GM23248 (cell line): ENCODE data around the gene CFAP299. TPM values are rescaled to one million over a fixed set of nuclear protein-coding genes. Genes with fewer than 3 reads are reported as not detected.

Source experiments
- DNase-seq: peaks from one replicate; pipeline ENCODE4 v3.0.0-alpha.2; 2015
- H2AFZ ChIP-seq: fragments of 200-600 bp; sonication (generic); 2 replicates; pipeline ENCODE4 v1.6.1; 2016; ENCODE audit warnings: antibody characterized with exemption
- H3F3A ChIP-seq: fragments of 200-600 bp; sonication (generic); 2 replicates; pipeline ENCODE4 v1.6.1; 2016; ENCODE audit warnings: mild to moderate bottlenecking, antibody characterized with exemption, mixed run types; ENCODE audit not compliant: insufficient read depth
- H3K27ac ChIP-seq: fragments of 200-600 bp; sonication (generic); 2 replicates; pipeline ENCODE4 v1.5.1; 2016; ENCODE audit warnings: mild to moderate bottlenecking
- H3K27me3 ChIP-seq: fragments of 200-600 bp; sonication (generic); replicated peaks from 2 replicates; pipeline ENCODE4 v1.6.1; 2016; ENCODE audit warnings: mild to moderate bottlenecking; ENCODE audit not compliant: insufficient read depth
- H3K36me3 ChIP-seq: fragments of 200-600 bp; sonication (generic); 2 replicates; pipeline ENCODE4 v1.6.1; 2016; ENCODE audit warnings: low read depth, mild to moderate bottlenecking
- H3K4me1 ChIP-seq: fragments of 200-600 bp; sonication (generic); 2 replicates; pipeline ENCODE4 v1.6.1; 2016; ENCODE audit warnings: mild to moderate bottlenecking; ENCODE audit not compliant: insufficient read depth
- H3K4me2 ChIP-seq: fragments of 200-600 bp; sonication (generic); one replicate; pipeline ENCODE4 v1.6.1; 2016; ENCODE audit warnings: mild to moderate bottlenecking; ENCODE audit not compliant: unreplicated experiment
- H3K4me3 ChIP-seq: fragments of 200-600 bp; sonication (generic); 2 replicates; pipeline ENCODE4 v1.5.1; 2016; ENCODE audit warnings: mild to moderate bottlenecking
- H3K79me2 ChIP-seq: fragments of 200-600 bp; sonication (generic); 2 replicates; pipeline ENCODE4 v1.6.1; 2016; ENCODE audit warnings: mild to moderate bottlenecking; ENCODE audit not compliant: insufficient read depth
- H3K9ac ChIP-seq: fragments of 200-600 bp; sonication (generic); 2 replicates; pipeline ENCODE4 v1.6.1; 2016; ENCODE audit warnings: mild to moderate bottlenecking
- H3K9me2 ChIP-seq: fragments of 200-600 bp; sonication (generic); 2 replicates; pipeline ENCODE4 v1.6.1; 2016; ENCODE audit warnings: mixed run types, mild to moderate bottlenecking, moderate library complexity; ENCODE audit not compliant: insufficient read depth
- H3K9me3 ChIP-seq: fragments of 200-600 bp; sonication (generic); one replicate; pipeline ENCODE4 v1.6.1; 2017; ENCODE audit warnings: low read depth
- H4K20me1 ChIP-seq: fragments of 200-600 bp; sonication (generic); 2 replicates; pipeline ENCODE4 v1.6.0; 2016; ENCODE audit not compliant: insufficient read depth
- EZH2 ChIP-seq: fragments of 200-600 bp; sonication (generic); IDR thresholded peaks from 2 replicates; pipeline ENCODE4 v1.6.1; 2018; ENCODE audit warnings: antibody characterized with exemption, mild to moderate bottlenecking; ENCODE audit not compliant: insufficient read depth, poor library complexity, severe bottlenecking
- EZH2phosphoT487 ChIP-seq: fragments of 200-600 bp; sonication (generic); IDR thresholded peaks from 2 replicates; pipeline ENCODE4 v1.6.1; 2018; ENCODE audit warnings: antibody characterized with exemption, moderate library complexity, mild to moderate bottlenecking, low read depth; ENCODE audit not compliant: insufficient read depth
- WGBS, 2 experiments: methylation state at CpG; one replicate each; pipeline ENCODE4 v1.1.6; 2015 to 2017; ENCODE audit warnings: low lambda C conversion rate in 2 of 2, low coverage in 1 of 2; ENCODE audit errors: missing lambda C conversion rate in 2 of 2; 5-methylcytosine and 5-hydroxymethylcytosine counted together
- in situ Hi-C: fragments of 300-500 bp; cut with MboI; formaldehyde crosslinking; loops from 2 replicates; pipeline ENCODE4 v1.15.0; 2020
- polyA plus RNA-seq: library from polyadenylated mRNA; unstranded; fragments of >200 nt; fragmentation: Nextera tagmentation; extraction: Ambion mirVana; gene quantifications from 2 replicates; pipeline ENCODE4 v1.2.1, GENCODE V29; 2016
- total RNA-seq: library from RNA; depleted of rRNA; stranded (reverse); fragments of >200 nt; shearing (Covaris generic); gene quantifications from 2 replicates; pipeline ENCODE4 v1.2.3, GENCODE V29; 2014

Gene CFAP299
- total and polyA plus RNA-seq, 2 experiments from 2014 or later, result 1.0 to 1.1 TPM

DNA sequence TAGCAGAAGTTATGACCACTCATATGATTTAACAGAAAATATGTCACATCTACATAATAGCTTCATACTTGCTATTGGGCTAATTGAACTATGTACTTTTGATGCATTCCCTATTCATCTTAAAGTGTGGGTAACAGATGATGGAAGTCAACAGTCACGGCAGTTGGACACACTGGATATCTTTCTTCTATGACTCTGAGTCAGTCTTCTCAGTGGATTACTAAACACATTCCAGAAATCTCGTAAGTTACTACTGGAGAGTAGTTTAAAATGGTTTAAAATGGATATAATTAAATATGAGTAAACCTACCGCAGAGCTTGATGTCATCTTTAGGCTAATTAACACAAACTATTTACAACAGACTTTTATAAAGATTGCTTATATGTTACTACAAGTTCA lies 30.1 kb upstream of the CFAP299 start:
- no peaks in the 10 kb centered on the region for H3K36me3 ChIP-seq
- no peak overlapping the region for H2AFZ ChIP-seq
- no peaks in the 10 kb centered on the region for H3K79me2 ChIP-seq
- H3K9ac ChIP-seq, result peak overlapping the region; percentile 23; the same call in 1 of the 2 replicates
- H3K4me3 ChIP-seq, result peak overlapping the region; percentile 45
- 0 to 1% methylated on average over 3 of the region's 3 CpGs for WGBS, 2 experiments
- no peak for TF ChIP-seq EZH2
- TF ChIP-seq EZH2phosphoT487, result no peak
- H3K27ac ChIP-seq, result peak overlapping the region; percentile 83
- in situ Hi-C loops, result loop anchor here (25.0 kb wide), 1 partner anchor 1368 kb away; the partner anchor contains the start of gene PAQR3
- H3K9me2 ChIP-seq, result no peaks in the 10 kb centered on the region
- H4K20me1 ChIP-seq, result no peaks in the 10 kb centered on the region
- peaks cover 61% of the 10 kb centered on the region for H3K4me1 ChIP-seq
- peaks cover 65% of the 10 kb centered on the region for H3F3A ChIP-seq
- no peaks in the 10 kb centered on the region for H3K9me3 ChIP-seq
- H3K27me3 ChIP-seq, result no peaks in the 10 kb centered on the region
- peak; percentile 91 for DNase-seq
- peak overlapping the region; percentile 77 for H3K4me2 ChIP-seq

GRCh38 chr4:80306260-80306659 lies 29.3 kb upstream of the CFAP299 start:
- WGBS, 2 experiments, result 17 to 20% methylated on average over 2 of the region's 2 CpGs
- H3K9me2 ChIP-seq, result no peaks in the 10 kb centered on the region
- TF ChIP-seq EZH2phosphoT487, result no peak
- no peak for TF ChIP-seq EZH2
- no peaks in the 10 kb centered on the region for H3K36me3 ChIP-seq
- H3K4me3 ChIP-seq, result peak overlapping the region; percentile 45
- peak overlapping the region; percentile 77 for H3K4me2 ChIP-seq
- H3F3A ChIP-seq, result peaks cover 68% of the 10 kb centered on the region
- no peak overlapping the region for H2AFZ ChIP-seq
- no peaks in the 10 kb centered on the region for H3K9me3 ChIP-seq
- no peaks in the 10 kb centered on the region for H3K27me3 ChIP-seq
- no peaks in the 10 kb centered on the region for H4K20me1 ChIP-seq
- peaks cover 63% of the 10 kb centered on the region for H3K4me1 ChIP-seq
- H3K27ac ChIP-seq, result peak overlapping the region; percentile 83
- in situ Hi-C loops, result loop anchor here (25.0 kb wide), 1 partner anchor 1369 kb away; the partner anchor contains the start of gene PAQR3
- peak; percentile 66 for DNase-seq
- H3K9ac ChIP-seq, result peak overlapping the region; percentile 53; the same call in 1 of the 2 replicates
- no peaks in the 10 kb centered on the region for H3K79me2 ChIP-seq

- H3K27me3 ChIP-seq, result no peaks in the 10 kb centered on the region
- no peaks in the 10 kb centered on the region for H4K20me1 ChIP-seq
- H3K4me1 ChIP-seq, result peaks cover 63% of the 10 kb centered on the region
- no peak overlapping the region for H2AFZ ChIP-seq
- H3K4me3 ChIP-seq, result peak overlapping the region; percentile 45
- no peak for TF ChIP-seq EZH2phosphoT487
- no peak for TF ChIP-seq EZH2
- H3K79me2 ChIP-seq, result no peaks in the 10 kb centered on the region
- 0 to 7% methylated on average over 1 of the region's 1 CpG for WGBS, 2 experiments
- H3F3A ChIP-seq, result peaks cover 68% of the 10 kb centered on the region
- H3K4me2 ChIP-seq, result peak overlapping the region; percentile 77
- no peaks in the 10 kb centered on the region for H3K9me2 ChIP-seq
- H3K9me3 ChIP-seq, result no peaks in the 10 kb centered on the region
- peak; percentile 83 for DNase-seq
- H3K36me3 ChIP-seq, result no peaks in the 10 kb centered on the region
- H3K27ac ChIP-seq, result peak overlapping the region; percentile 83
- in situ Hi-C loops, result loop anchor here (25.0 kb wide), 1 partner anchor 1370 kb away; the partner anchor contains the start of gene PAQR3
- peak overlapping the region; percentile 53; the same call in 1 of the 2 replicates for H3K9ac ChIP-seq
Measured at GRCh38 chr4:80307183-80307735, 28.3 kb upstream of the CFAP299 start.

DNA sequence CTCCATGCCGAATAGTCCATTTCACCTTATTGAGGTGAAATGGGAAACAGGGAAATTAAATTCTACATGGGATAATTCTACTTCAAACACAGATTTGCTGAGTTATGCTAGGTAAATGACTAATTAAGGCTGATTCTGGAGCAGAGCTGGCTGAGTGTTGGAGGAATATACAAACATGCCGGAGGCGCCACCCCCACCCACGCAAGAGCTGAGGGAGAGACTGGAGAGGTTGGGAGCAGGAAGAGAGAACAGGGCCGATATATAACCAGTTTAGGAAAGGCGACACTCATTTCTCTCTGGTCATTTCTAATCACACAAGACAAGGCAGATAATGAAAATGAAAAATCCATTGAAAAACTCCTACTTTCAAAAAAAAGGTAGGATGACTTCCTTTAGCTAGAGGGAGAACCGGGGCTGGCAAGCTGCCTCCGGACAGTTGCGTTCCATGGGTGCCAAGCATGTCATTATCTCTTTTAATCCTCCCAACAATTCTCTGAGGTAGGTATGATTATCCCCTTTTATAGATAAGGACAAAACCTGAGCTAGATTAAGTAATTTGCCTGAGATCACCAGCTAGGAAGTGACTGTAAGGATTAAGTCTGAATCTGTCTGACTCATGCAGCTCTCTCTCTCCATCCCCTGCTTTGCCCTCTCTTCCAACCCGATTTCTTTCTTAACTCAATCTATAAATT lies 27.6 kb upstream of the CFAP299 start:
- in situ Hi-C loops, result loop anchor here (25.0 kb wide), 1 partner anchor 1371 kb away; the partner anchor contains the start of gene PAQR3
- Histone ChIP-seq H3K9me3 (no peaks in the 10 kb centered on the region), H3K36me3 (no peaks in the 10 kb centered on the region), H3K79me2 (no peaks in the 10 kb centered on the region), H4K20me1 (no peaks in the 10 kb centered on the region), H3K9me2 (no peaks in the 10 kb centered on the region), H3K4me3 (peak overlapping the region; percentile 45), H2AFZ (peak overlapping the region; percentile 4; the same call in 1 of the 2 replicates), H3F3A (peaks cover 68% of the 10 kb centered on the region), H3K27ac (peak overlapping the region; percentile 83), H3K27me3 (no peaks in the 10 kb centered on the region), H3K4me1 (peaks cover 64% of the 10 kb centered on the region), H3K9ac (peak overlapping the region; percentile 53), H3K4me2 (peak overlapping the region; percentile 77)
- no peak for TF ChIP-seq EZH2phosphoT487
- TF ChIP-seq EZH2, result no peak
- WGBS, 2 experiments, result 16 to 20% methylated on average over 10 of the region's 10 CpGs
- peak; percentile 86 for DNase-seq
